ENCODE data around the gene MIER2.

MIER2 gene

GRCh38 chr19:335072-335471 is 9.5 kb downstream of the MIER2 start:
- Mint-ChIP-seq H3K4me3 (no peak overlapping the region), H3K9me3 (peaks cover 0 to 6% of the 10 kb centered on the region in 2 donors), H3K4me1 (peaks cover 18% of the 10 kb centered on the region), H3K27me3 (no peaks in the 10 kb centered on the region), H3K27ac (no peak overlapping the region)
- no peak for DNase-seq
- ATAC-seq = no peak

GRCh38 chr19:334296-335071 is 10.1 kb downstream of the MIER2 start:
- Mint-ChIP-seq H3K4me3 (no peak overlapping the region), H3K4me1 (peaks cover 12% of the 10 kb centered on the region), H3K27me3 (no peaks in the 10 kb centered on the region), H3K9me3 (peaks cover 0 to 6% of the 10 kb centered on the region in 2 donors), H3K27ac (no peak overlapping the region)
- ATAC-seq (no peak), DNase-seq (no peak)

GRCh38 chr19:330503-330902 is 14.1 kb downstream of the MIER2 start:
- Mint-ChIP-seq H3K27ac (no peak overlapping the region), H3K27me3 (no peaks in the 10 kb centered on the region), H3K9me3 (peaks cover 0 to 27% of the 10 kb centered on the region in 2 donors), H3K4me1 (no peaks in the 10 kb centered on the region), H3K4me3 (no peak overlapping the region)
- DNase-seq = no peak
- no peak for ATAC-seq

- peaks cover 0 to 27% of the 10 kb centered on the region in 2 donors for H3K9me3 Mint-ChIP-seq
- no peak overlapping the region for H3K4me3 Mint-ChIP-seq
- H3K27me3 Mint-ChIP-seq = no peaks in the 10 kb centered on the region
- H3K27ac Mint-ChIP-seq = peak overlapping the region in 1 of 2 donors; percentile 89
- DNase-seq (no peak), ATAC-seq (no peak)
- no peaks in the 10 kb centered on the region for H3K4me1 Mint-ChIP-seq
These were observed 14.7 kb downstream of the MIER2 start for GRCh38 chr19:329876-330275.

- Mint-ChIP-seq H3K27ac (no peak overlapping the region), H3K27me3 (no peaks in the 10 kb centered on the region), H3K9me3 (peaks cover 0 to 27% of the 10 kb centered on the region in 2 donors), H3K4me1 (no peaks in the 10 kb centered on the region), H3K4me3 (no peak overlapping the region)
- no peak for ATAC-seq
- no peak for DNase-seq
These were observed 16.5 kb downstream of the MIER2 start for GRCh38 chr19:328025-328505.

GRCh38 chr19:327291-328024 is 17.1 kb downstream of the MIER2 start:
- DNase-seq (no peak), ATAC-seq (no peak)
- Mint-ChIP-seq H3K27ac (no peak overlapping the region), H3K27me3 (no peaks in the 10 kb centered on the region), H3K4me3 (no peak overlapping the region), H3K4me1 (no peaks in the 10 kb centered on the region), H3K9me3 (peaks cover 0 to 27% of the 10 kb centered on the region in 2 donors)

- H3K4me3 Mint-ChIP-seq = no peak overlapping the region
- H3K27ac Mint-ChIP-seq = no peak overlapping the region
- ATAC-seq (no peak), DNase-seq (no peak)
- no peaks in the 10 kb centered on the region for H3K27me3 Mint-ChIP-seq
- no peaks in the 10 kb centered on the region for H3K4me1 Mint-ChIP-seq
- H3K9me3 Mint-ChIP-seq = peaks cover 0 to 27% of the 10 kb centered on the region in 2 donors
These were observed 17.7 kb downstream of the MIER2 start for GRCh38 chr19:326871-327270.

GRCh38 chr19:325937-326565 is 18.5 kb downstream of the MIER2 start:
- Mint-ChIP-seq H3K27me3 (no peaks in the 10 kb centered on the region), H3K9me3 (peaks cover 0 to 27% of the 10 kb centered on the region in 2 donors), H3K4me1 (no peaks in the 10 kb centered on the region), H3K27ac (no peak overlapping the region), H3K4me3 (no peak overlapping the region)
- no peak for DNase-seq
- no peak for ATAC-seq

- no peaks in the 10 kb centered on the region for H3K27me3 Mint-ChIP-seq
- H3K27ac Mint-ChIP-seq = no peak overlapping the region
- H3K9me3 Mint-ChIP-seq = peaks cover 0 to 20% of the 10 kb centered on the region in 2 donors
- ATAC-seq (no peak), DNase-seq (no peak)
- H3K4me3 Mint-ChIP-seq = no peak overlapping the region
- H3K4me1 Mint-ChIP-seq = no peaks in the 10 kb centered on the region
These were observed 19.2 kb downstream of the MIER2 start for GRCh38 chr19:325173-325936.

- ATAC-seq (no peak), DNase-seq (no peak)
- H3K27me3 Mint-ChIP-seq = no peaks in the 10 kb centered on the region
- no peaks in the 10 kb centered on the region for H3K4me1 Mint-ChIP-seq
- no peak overlapping the region for H3K27ac Mint-ChIP-seq
- no peak overlapping the region for H3K4me3 Mint-ChIP-seq
- H3K9me3 Mint-ChIP-seq = peaks cover 0 to 20% of the 10 kb centered on the region in 2 donors
These were observed 19.9 kb downstream of the MIER2 start for GRCh38 chr19:324716-325115.

GRCh38 chr19:322616-323015 is 22.0 kb downstream of the MIER2 start:
- Mint-ChIP-seq H3K27ac (no peak overlapping the region), H3K4me1 (no peaks in the 10 kb centered on the region), H3K9me3 (peaks cover 0 to 3% of the 10 kb centered on the region in 2 donors), H3K4me3 (no peak overlapping the region), H3K27me3 (no peaks in the 10 kb centered on the region)
- no peak for DNase-seq
- ATAC-seq = no peak

GRCh38 chr19:318509-318774 is 26.2 kb downstream of the MIER2 start:
- DNase-seq (no peak), ATAC-seq (no peak)
- Mint-ChIP-seq H3K4me1 (no peaks in the 10 kb centered on the region), H3K4me3 (no peak overlapping the region), H3K9me3 (no peaks in the 10 kb centered on the region), H3K27ac (no peak overlapping the region), H3K27me3 (no peaks in the 10 kb centered on the region)

- ATAC-seq = no peak
- Mint-ChIP-seq H3K27ac (no peak overlapping the region), H3K4me1 (no peaks in the 10 kb centered on the region), H3K4me3 (no peak overlapping the region), H3K9me3 (no peaks in the 10 kb centered on the region), H3K27me3 (no peaks in the 10 kb centered on the region)
- no peak for DNase-seq
These were observed 26.7 kb downstream of the MIER2 start for GRCh38 chr19:317710-318508.

- Mint-ChIP-seq H3K4me1 (no peaks in the 10 kb centered on the region), H3K27me3 (no peaks in the 10 kb centered on the region), H3K27ac (peak overlapping the region in 1 of 2 donors; percentile 1), H3K9me3 (no peaks in the 10 kb centered on the region), H3K4me3 (no peak overlapping the region)
- ATAC-seq = no peak
- DNase-seq = no peak
These were observed 28.8 kb downstream of the MIER2 start for GRCh38 chr19:315811-316210.

Measured in stimulated activated naive CD8-positive, alpha-beta T cell treated with anti-CD3 and anti-CD28 coated beads, Interleukin-15, amount 100 ng/mL, for 72 hours (primary cell).